GM19372 (cell line): ENCODE results near the gene PPARG.
"Not testable (repeated sequence)": the region's sequence is repeated elsewhere in the genome, so short reads cannot be mapped to it uniquely, and the experiment has no call there.

Source experiments
- ATAC-seq: cut with Tn5 transposase; IDR thresholded peaks from one replicate; pipeline ENCODE4 v1.9.1; 2021; ENCODE audit warnings: mild to moderate bottlenecking, low read depth, moderate library complexity; ENCODE audit not compliant: unreplicated experiment

PPARG gene

DNA sequence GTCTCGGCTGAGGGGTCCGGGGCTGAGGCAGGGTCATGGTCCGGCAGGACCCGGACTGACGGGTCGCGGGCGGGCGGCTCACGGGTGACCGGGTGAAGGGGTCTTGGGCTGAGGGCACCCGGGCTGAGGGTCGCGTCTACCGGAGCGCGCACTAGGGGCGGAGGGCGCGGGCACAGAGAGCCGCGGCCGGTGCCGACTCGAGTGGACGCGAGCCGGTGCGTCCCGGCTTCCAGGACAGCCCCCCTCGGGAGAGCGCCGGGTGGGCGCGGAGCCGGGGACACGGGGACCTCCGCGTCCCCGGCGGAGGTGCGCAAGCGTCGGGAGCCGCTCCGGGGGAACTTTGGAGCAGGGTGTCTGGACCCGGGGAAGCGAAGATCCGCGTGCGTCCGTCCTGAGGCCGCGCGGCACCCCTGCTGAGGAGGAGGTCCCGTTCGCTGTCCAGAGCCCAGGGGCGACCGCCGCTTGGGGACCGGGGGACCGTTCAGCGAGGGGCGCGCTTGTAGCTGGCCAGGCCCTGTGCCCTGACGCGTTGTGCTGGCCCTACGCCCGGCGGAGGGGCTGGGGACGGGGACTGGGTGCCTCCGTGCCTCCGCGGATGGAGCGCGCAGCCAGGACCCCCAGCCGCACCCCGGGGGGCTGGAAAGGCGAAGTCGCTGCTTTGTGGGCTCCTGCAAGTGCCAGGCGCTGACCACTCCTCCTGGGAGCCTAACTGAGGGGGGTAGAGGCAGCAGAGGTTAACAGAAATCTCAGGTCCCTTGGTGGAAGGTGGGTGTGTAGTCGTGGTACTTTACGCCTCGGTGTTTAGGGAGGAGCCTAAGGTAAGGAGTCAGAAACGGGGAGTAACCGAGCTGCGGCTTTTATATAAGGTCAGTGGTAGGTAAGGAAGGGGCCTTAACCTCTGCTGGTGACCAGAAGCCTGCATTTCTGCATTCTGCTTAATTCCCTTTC, at the start of gene PPARG:
TSS of gene PPARG (plus strand) at position 889 of the 948 bp plus-strand sequence. CDS start 90,642 bp downstream, outside the sequence.
- no peak for ATAC-seq

DNA sequence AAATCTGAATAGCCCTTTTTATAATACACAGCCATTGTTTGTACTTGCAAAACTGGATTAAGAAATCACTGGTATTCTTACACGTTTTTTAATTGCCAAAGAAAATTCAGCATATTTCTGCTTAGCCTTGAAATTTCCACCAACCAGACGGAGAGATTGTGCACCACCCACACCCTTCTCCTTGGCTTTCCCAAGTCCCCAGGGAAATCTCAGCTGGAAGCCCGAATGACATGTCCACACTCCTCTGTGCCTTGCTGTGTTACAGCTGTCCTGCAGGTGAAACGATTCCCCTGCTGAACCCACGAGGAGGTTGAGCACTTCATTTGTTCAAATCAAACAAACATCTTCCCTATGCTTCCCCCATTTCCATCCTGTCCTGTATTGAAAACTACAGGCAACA, 49.6 kb upstream of the PPARG start:
- no peak for ATAC-seq

DNA sequence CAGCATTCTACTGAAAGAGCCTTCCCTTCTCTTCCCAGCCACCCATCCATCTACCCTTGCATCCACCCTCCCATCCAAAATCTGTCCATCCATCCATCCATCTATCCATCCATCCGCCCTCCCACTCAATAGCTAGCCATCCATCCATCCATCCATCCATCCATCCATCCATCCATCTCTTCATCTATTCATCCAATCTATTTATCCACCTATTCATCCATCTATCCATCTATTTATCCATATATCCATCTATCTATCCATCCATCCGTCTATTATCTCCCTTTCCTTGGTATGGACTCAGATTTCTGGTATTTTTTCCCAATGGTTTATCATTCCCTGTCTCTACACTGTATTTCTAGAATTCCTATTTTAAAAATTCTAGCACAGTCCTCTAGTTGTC, 46.1 kb upstream of the PPARG start:
- ATAC-seq, result no peak

DNA sequence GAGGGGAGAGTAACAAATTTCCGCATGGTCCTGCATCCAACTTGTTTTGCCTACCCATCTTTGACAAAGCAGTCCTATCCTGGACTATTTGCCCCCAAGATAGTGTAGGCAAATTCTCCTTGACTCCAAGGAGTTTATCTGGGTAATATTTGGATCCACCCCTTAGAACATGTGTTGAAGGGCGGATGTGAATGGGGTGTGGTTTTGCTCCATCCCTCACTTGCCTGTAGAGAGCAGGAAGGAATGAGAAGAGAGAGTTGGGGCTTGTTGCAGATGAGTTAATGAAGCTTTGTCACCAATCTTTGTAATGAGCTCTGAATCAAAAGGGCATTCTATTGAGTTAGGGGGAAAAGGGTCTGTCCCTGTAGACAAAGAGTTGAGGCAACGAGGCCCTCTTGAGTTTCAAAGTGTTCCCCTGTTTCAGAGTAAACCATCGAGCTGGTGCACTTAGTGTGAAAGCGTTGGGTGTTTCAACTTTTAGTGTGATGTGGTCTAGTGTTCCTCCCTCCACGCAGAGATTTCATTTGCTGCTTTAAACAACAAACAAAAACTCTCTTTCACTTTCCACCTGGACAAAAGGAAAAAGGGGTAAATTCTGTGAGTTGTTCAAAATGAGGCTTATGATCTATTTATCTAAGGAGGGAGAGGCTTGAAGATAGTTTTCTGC, 42.2 kb upstream of the PPARG start:
- ATAC-seq, result no peak

DNA sequence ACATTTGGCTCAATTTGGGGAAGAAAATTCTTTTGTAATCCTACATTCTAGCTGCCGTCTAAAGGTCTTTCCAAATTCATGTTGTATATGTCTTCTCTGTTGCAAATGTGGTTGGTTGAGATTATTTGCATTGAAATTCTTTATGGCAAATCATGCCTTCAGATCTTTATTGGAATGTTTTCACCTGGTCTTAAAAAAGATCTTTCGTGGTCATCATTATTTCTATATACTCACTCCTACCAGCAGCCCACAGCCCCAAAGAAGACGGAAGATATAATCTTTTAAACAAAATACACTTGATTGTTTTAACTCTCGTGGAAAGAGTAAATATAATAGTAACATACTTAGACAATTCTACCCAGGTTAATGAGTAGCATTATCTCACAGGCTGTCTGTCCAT, 41.5 kb upstream of the PPARG start:
- no peak for ATAC-seq

DNA sequence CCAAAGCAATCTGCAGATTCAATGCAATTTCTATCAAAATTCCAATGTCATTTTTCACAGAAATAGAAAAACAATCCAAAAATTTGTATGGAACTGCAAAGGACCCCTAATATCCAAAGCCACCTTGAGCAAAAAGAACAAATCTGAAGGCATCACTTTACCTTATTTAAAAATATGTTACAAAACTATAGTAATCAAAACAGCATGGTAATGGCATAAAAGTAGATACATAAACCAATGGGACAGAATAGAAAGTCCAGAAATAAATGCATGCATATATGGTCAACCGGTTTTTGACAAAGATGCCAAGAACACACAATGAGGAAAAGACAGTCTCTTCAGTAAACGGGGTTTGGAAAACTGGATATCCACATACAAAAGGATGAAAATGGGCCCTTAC, 39.4 kb upstream of the PPARG start:
- ATAC-seq, result no peak

DNA sequence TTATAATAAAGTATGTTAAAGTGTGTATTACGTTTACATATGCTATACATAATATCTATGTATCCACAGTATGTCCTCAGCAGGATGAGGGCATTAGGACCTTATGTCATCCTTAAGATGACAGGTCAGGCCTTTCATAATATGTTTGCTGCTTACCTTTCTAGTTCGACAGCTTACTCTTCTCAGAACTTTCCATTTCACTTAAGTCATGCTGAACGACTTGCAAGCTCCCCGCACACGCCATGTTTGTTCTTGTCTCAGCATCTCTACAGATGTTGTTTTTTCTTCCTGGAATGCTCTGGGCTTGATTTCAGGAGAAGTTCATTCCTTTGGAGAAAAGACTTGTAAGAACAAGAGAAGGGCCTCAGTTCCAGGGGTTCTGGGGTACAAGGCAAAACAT, 36.0 kb upstream of the PPARG start:
- ATAC-seq, result no peak

DNA sequence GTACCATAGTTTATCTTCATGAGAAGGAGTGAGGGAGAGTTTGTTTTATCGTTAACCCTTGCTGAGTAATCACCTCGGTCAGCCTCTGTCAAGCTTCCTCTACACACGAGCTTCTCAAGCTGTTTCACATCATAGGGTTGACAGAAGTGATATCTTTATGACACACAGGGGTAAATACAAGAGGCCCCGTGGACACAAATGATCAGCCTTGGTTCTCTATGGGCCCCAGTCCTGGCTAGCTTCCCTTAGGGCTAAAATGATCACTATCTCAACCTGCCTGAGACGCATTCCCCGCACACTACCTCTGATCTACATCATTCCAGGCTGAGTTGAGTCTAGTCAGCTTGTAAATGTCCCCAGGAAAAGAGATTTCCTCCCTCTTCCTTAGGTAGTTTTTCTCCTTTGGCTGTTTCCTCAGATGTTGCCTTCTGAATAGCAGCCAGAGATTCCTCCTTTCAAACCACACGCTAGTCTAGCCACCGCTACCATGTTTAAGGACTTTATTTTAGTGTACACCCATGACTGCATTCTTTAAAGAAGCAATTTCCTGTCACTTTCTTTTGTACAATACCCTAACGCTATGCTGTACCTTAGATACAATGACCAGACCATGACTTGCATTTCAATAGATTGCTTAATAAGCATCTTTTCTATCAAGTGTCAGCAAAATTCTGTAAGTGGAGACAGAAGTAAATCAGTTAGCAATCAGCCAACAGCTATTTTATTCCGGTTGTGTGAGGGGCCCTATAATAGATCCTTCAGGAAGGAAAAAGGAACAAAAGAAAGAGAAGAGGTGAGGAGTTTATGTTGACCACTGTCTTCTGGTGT, 35.1 kb upstream of the PPARG start:
- ATAC-seq, result no peak

DNA sequence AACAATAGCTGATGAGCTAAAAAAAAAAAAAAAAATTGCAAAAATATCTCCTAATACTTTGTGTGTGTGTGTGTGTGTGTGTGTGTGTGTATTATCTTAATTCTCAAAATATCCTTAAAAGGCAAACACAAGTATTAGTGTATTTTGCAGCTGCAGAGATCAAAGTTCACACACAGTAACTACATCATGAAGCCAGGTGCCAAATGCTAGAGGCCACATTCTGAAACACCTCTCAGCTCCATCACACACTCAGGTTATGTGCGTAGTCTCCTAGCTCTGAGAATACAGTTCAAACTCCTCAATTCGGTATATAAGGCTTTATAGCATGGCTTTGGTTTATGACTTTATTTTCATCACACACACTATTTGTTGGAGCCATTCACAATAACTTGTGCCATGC, 33.5 kb upstream of the PPARG start:
- no peak for ATAC-seq

DNA sequence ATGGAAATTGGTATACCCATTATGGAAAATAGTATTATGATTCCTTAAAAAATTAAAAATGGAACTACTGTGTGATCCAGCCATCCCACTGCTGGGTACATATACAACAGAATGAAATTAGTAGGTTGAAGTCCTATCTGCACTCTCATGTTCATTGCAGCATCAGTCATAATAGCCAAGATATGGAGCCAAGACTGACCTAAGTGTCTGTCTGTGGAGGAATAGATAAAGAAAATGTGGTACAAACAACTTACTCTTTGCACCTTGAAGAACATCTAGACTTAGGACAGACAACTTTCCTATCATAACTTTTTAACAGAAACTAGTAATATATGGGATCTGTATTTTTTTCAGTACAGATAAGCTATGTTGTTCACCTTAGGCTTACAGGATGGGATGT, 30.0 kb upstream of the PPARG start:
- ATAC-seq, result no peak

DNA sequence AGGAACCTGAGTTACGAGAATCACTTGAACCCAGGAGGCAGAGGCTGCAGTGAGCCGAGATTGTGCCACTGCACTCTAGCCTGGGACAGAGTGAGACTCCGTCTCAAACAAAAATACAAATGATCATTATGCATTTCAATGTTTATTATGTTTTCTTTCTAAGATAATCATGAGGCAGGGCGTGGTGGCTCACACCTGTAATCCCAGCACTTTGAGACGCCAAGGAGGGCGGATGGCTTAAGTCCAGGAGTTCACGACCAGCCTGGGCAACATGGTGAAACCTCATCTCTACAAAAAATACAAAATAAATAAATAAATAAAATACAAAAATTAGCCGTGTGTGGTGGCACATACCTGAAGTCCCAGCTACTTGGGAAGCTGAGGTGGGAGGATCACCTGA, 26.7 kb upstream of the PPARG start:
- ATAC-seq, result not testable (repeated sequence)

DNA sequence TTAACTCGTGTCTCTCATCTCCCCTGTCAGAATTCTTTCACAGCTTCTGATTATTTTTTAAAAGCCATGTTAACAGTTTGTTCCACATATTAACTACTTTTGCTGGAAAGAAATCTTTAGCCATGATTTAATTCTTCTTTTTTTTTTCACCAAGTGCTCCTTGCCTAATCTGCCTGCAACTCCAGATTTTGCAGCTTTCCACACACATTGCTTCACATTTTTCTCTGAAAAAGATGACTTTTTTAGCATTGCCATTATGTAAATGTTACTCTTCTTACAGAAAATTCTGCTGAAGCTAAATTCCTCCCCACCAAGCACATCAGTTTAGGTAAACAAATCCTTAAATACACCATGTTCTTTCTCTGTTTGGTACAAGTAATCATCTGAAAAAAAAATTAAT, 23.4 kb upstream of the PPARG start:
- ATAC-seq, result no peak

DNA sequence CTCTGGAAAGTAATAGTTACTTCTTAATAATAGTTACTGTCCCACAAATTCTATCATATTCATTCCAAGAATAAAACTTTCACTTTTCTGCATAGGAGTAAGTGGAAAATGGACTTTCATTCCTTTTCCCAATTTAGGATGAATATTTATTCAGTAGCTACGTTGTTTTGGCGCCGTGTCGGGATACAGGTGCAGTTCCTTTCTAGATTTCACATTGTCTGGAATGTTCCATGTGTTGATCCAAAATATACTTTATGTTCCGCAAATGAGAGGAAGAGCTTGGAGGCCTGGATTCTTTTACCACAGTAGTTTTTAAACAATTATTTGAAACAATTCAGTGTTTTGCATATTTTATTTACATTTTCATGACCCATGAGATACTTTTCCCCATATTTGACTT, 22.8 kb upstream of the PPARG start:
- ATAC-seq, result no peak

DNA sequence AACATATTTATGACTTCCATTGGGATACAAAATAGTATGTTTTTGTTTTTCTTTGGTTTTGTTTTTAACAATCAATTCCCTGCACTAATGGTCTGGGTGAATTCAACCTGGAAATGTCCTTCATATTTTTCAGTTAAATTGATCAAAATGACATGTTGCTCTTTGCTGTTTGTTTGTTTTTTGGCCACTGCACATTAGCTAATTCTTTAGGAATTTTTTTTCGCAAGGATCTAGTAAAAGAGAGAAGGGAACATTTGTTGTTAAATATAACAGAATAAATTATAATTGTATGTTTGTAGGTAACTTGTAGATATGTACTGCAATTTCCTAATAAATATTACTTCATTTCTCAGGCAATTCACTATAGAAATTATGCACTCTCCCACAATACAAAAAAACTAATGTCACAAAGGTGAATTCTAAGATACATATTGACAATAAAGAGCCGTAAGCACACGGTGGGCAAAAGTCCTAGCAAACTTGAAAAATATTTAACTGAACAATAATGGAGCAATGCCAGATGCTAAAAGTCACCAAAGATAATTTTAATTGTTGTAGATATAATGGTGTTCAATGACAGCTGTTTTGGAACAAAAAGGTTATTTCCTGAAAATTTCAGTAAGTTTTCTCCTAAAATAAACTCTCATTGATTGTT, 21.4 kb upstream of the PPARG start:
- ATAC-seq, result no peak

DNA sequence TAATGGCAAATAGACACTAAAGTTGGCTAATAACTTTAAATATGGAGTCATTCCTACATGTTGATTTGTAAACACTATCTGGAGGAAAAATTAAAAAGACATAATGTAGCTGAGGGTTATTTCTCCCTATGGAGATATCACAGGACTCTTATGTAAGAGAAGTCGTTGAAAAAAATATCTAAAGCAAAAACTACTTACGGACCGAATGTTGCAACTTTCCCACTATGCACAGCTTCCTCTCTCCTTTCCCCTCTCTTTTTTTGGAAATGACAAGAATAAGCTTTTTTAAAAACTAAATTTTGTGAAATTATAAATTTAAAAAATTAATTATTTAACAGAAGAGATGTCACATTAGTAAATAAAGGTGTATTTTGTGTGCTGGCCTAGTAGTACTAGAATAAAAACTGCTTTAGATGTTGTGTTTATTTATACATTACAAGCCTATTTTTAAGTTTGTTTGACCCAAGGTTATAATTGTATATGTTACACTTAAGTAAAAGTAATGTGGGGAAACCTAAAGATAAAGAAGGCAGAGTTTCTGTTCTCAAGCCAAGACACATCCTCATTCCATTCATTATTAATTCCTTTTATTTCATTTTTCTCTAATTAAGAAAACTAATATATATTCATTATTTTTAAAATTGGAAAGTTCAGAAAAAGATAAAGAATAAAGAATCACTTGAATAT, 20.7 kb upstream of the PPARG start:
- no peak for ATAC-seq

DNA sequence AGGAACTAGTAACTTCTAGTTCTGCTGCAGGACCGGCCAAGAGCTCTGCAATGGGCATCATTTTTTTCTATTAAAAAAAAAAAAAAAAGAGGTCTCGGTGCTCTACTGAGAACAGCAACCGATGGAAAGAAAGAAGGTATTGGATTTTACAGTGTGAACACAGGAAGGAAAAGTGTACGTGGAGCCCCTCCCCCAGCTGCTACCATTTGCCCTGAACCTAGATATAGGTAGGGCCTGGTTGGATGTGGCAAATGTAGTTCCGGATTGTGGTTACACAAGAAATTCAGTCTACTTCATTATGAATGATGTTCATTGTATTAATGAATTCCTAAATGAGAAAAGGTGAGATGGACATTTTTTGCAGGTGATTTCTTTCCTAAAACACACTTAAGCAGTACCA, 17.9 kb upstream of the PPARG start:
- no peak for ATAC-seq

DNA sequence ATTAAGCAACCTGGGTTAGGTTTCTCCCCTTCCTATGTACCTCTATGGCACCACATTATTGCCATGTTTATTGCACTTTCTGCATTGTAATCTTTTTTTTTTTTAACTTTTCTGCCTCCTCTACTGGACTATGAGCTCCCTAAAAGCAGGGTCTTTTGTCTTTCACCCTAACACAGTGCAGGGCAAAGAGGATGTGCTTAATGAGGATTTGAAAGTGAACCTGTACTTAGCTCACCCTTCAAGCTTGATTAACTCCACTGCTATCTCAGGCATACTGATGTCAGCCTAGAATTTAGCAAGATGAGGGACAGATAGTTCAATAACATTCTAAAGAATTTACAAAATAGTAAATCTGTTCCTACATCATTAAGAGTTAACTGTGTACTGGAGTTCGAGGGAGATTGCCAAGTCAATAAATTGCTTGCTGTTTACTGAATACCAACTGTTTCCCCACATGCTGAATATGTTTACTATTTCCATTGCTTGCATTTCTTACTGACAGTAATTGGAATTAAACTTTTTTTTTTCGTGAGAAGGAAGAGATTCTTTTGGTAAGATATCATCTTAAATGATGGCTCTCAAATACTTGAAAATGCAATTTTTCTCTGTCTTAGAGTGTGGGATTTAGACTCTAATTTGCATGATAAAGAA, 15.7 kb upstream of the PPARG start:
- ATAC-seq, result peak; percentile 91

DNA sequence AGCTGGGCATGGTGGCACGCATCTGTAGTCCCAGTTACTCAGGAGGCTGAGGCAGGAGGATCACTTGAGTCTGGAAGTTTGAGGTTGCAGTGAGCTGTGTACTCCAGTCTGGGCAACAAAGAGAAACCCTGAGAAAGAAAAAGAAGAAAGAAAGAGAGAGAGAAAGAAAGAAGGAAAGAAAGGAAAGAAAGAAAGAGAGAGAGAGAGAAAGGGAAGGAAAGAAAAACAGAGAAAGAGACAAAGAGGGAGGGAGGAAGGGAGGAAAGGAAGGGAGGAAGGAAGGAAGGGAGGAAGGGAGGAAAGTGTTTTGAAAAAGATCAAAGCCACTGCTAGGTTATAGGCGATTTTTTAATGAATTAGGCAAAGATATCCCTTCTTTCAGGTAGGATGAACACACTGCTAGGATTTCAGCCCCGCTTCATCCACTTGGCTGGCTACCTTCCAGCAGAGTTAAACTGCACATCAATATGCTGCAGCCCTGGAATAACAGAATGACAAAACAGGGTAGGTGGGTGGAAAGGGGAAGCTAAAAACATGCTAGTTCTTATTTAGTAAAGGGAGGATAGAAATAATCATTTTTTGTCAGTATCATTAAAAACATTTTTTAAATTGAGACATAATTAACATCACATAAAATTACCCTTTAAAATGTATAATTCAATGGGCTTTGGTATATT, 12.8 kb upstream of the PPARG start:
- ATAC-seq, result no peak

DNA sequence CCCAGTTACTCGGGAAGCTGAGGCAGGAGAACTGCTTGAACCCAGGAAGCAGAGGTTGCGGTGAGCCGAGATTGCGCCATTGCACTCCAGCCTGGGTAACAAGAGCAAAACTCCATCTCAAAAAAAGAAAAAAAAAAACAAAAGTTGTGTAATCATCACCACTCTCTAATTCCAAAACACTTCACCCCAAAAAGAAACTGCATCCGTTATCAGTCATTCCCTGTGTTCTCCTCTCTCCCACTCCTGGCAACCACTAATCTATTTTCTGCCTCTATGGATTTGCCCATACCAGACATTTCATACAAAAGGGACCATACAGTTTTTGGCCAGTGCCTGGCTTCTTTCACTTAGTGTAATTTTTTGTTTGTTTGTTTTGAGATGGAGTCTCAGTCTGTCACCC, 12.0 kb upstream of the PPARG start:
- ATAC-seq, result not testable (repeated sequence)
